T1000 (cell line): ENCODE measurements around the gene USP48.

Experiments used
- DNase-seq: peaks from one replicate; lab custom pipeline; 2025; ENCODE audit warnings: mixed read lengths; lab: John Stamatoyannopoulos, UW

Gene USP48

DNA sequence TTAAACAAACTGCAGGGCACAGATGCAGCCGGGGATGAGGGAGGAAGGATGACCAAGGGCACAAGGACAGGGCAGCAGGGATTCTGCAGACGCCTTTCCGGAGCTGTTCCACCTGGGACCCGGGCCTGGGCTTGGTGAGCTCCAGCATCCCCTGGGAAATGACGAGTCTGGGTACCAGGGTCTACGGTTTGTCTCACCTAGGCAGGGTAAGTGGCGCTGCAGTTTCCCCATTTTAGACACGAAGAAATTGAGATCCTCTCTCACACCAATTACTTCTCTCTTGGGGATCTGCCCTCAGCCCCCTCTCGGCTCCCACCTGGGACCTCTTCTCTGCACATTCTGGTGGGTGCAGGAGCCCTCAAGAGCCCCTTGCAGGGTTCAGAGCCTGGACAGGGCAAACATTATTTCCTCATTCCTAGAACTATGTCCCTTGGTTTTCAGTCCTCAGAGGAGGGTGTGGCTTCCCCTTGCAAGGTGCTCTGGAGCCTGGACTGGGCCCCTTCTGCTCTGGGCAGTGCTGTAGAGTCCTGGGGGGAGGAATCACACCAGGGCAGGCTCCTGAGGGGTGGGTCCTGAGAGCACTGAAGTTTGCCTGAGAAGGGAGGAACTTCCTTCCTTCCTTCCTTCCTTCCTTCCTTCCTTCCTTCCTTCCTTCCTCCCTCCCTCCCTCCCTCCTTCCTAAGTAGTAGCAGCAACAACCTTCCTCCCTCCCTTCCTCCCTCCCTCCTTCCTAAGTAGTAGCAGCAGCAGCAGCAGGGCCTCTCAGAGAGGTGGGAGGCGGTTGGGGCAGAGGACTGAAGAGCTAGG, 129.8 kb downstream of the USP48 start:
- no peak for DNase-seq

DNA sequence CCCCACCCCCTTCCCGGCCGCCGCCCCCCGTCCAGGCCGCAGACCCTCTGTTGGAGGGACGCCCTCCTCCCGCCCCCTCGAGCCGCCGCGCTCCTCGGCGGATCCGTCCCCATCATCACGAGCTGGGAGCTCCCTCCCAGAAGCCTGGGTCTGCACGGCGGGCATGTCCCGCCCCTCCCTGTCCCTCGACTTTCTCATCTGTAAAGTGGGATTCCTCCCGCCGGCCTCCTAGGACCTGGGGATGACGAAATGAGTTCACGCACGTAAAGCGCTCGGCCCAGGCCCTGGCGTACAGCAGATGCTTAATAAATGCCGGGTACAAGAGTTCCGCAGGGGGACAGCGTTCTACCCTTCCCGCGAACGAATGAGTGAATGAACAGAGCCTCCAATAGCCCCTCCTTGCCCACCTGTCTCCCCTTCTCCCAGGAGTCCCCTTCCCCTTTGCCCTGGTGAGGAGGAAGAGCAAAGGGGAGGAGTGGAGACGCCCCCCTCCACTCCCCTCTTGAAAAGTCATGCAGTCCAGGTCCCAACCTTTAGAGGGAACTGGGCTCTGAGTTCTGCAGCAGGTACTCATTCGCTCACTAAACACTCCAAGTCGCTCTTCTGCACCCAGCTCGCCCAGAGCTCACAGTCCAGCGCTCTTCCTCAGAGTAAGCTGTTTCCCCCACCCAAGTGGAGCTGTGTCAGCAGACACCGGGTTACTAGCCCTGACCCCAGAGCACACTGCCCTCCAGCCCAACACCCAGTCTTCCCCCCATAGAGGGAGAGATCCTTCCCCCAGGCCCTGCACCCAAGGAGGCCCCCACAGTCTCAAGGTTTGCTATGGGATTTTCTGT, 130.6 kb downstream of the USP48 start:
- DNase-seq = no peak

DNA sequence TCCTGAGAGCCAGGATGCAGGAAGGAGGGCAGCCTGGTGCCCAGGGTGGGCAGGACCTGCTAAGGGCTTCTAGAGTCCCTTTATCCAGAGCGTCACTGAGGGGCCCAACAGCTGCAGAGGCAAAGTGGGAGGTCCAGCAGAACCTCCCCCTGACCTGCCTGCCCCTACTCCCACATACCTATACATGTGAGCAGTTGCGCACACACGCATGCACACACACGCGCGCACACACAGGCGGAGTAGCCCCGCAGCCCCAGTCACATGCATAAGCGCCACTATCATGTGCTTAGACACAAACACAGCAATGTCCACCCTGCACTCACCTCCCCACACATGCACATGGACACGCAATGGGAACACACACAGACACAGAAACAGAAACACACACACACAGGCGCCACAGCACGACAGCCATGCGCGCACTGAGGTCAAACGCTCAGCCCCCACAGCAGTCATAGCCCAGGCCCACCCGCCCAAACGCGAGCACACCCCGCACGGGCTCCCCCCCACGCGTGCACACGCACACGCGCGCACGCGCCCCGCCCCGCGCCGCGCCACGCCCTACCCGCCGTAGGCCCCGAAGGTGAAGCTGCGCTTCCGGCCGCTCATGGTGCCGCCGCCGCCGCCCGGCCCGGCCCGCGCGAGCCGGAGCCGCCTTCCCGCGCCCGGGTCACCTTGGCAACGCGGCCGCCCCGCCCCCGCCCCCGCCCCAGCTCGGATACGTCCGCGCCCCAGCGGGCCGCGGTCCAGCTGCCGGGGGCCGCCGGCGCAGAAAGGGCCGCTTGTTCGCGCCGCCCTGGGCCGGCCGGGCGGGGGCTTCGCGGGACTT, 131.5 kb downstream of the USP48 start:
- DNase-seq = no peak

DNA sequence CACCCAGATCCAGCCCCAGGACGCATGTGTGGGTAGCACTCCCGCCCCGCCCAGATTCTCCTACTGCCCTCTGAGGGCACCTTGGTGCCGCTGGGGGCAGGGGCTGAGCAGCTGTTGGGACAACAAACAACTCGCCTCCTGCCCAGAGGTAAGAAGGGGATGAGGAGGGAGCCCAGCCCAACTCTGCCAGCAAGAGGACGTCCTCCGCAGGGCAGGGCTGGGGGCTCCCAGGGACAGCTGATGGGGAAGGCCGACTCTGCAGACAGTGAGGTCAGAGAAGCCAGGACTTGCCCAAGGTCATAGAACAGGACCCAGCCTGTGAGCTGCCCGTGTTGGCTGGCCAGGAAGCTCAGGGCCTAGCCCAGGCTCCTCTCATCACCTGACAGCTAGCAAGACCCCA, 132.5 kb downstream of the USP48 start:
- no peak for DNase-seq

DNA sequence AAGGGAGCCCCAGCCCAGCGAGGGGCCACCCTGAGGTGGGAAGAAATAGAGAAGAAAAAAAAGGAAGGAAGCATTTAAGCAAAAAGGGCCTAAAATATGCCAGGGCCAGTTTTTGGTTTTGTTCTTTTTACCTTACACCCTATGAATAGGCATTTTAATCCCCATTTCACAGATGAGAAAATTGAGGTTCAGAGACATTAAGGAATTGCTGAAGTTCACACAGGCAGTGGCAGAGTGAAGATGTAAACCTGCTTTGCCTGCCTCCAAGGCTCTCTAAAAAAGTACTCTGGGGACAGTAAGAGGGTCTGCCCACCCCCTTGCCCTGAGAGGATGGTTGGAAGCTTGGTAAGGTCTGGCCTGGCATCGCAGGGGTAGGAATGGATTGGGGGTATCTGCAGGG, 133.6 kb downstream of the USP48 start:
- DNase-seq = no peak

DNA sequence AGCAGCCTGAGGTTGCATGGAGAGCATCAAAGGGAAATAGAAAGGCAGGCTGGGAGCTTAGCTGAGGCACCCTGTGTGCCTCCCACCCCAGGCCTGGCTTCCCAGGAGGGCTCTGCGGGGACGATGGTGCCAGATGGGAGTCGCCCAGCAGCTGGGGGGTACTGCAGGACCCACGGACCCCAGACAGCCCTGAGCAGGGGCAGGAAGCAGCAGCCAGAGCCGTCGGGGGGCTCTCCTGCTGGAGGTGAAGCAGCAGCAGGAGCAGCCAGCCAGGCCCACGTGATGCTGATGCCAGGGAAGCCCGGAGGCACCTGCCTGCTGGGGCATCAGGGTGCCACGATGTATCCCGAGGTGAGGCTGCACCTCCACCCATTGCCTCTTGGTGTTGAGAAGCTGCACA, 134.2 kb downstream of the USP48 start:
- DNase-seq = no peak

DNA sequence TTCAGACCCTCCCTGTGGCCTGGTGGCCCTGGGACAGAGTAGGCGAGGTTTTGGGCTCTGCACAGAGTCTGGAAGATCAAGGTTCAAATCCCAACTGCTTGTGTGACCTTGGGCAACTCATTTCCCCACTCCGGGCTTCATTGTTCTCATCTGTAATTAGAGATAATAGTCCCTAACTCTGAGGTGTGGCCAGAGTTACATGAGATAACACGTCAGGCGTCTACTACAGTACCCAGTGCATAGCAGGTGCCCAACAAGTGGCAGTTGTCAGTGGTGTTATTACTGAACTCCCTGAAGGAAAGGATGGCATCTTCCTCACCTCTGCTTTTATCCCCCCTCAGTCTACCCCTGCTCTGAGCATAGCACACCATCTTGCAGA, 134.6 kb downstream of the USP48 start:
- no peak for DNase-seq

DNA sequence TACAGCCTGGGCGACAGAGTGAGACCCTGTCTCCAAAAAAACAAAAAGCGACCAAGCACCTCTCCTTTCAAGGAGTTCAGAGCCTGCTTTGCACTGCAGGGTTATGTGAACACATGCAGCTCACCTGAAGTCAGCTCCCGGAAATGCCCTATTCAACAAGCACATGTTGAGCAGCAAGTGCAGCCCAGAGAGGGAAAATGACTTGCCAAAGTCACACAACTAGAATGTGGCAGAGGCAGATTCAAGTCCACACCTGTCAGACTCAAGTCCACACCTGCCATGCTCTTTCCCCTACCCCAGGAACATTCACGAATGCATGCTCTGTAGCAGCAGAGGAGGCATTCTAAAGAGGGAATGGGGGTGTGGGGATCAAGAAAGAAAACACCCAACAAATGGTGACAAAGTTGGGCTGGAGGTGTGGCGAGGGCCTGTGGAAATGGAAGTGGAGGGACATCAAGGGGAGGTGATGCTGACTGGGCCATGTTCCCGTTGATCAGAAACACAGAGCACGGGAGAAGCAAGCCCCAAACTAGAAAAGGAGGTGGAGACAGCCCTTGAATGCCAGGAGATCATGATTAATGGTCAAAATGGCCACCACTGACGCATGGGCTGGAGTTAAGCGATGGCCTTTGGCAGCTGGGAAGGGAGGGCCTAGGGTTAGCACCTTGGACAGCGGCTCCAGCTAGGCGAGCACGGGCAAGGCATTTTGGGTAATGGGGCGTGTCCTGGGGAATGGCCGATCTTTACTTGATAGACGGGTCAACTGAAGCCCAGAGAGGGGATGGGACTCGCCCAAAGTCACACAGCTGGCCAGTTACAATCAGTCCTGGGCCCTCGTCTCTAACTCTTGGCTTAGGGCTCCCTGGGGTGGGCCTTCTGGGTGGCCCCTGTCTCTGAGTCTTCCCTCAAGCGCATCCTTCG, 135.3 kb downstream of the USP48 start:
- DNase-seq = peak; percentile 39

DNA sequence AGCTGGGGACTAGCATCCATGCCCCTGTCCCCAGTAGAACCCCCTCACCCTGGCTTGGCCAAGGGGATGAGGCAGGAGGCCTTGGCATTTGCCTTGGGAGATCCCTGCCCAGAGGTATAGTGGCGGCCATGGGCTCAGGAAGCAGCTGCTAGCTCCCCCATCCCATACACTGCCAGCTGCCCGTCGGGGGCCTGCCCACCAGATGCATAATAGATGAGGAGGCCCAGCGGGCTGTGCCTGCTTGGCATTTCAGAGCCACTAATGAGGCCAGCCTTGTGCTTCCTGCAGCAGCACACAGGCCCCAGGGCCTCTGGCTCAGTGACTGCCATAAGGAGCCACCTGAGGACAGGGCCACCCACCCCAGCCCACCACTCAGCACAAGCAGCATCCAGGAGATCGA, 137.4 kb downstream of the USP48 start:
- DNase-seq = no peak

DNA sequence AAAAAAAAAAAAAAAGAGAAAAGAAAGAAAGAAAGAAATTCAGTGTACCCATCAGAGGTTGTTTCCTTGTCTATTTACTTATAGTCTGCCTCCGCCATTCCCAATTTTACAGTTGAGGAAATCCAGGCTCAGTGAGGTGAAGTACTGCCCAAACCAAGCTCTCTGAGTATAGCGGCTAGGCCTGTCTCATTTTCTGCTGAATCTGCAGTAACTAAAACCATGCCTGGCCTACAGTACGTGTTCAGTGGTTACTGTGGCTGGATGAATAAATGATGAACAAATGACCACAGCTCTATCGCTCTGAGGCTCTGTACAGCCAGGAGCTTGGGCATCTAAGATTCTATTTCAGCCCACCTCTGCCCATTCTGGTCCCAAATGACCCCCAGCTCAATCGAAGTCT, 138.0 kb downstream of the USP48 start:
- DNase-seq = no peak

DNA sequence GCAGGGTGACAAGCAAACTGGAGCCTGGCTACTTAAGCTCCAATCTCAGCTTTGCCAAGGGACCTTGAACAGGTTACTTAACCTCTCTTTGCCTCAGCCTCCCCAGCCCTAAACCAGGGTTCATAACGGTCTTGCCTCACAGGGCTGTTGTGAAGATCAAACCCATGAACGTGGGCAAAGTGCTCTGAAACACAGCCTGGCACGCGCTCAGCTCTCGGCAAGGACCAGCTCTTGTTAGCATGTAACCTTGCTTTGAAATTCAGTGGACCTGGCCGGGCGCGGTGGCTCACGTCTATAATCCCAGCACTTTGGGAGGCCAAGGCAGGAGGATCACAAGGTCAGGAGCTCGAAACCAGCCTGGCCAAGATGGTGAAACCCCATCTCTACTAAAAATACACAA, 138.6 kb downstream of the USP48 start:
- DNase-seq = no peak

DNA sequence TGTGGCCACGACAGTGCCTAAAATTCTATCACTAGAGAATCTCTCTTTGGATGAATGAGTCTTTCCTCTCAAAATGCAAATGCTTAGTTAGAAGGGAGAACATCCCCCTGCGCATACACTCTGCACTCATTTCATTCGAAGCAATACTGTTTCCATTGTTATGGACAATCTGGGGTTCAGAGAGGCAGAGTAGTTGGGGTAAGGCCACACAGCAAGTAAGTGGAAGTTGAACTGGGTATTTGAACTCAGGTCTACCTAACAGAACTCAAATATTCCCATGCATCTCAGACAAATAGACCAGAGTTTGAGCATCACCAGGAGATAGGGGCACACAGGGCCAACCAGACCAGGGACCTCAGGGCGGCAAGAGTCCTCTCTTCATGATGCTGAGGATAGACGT, 139.3 kb downstream of the USP48 start:
- DNase-seq = no peak

DNA sequence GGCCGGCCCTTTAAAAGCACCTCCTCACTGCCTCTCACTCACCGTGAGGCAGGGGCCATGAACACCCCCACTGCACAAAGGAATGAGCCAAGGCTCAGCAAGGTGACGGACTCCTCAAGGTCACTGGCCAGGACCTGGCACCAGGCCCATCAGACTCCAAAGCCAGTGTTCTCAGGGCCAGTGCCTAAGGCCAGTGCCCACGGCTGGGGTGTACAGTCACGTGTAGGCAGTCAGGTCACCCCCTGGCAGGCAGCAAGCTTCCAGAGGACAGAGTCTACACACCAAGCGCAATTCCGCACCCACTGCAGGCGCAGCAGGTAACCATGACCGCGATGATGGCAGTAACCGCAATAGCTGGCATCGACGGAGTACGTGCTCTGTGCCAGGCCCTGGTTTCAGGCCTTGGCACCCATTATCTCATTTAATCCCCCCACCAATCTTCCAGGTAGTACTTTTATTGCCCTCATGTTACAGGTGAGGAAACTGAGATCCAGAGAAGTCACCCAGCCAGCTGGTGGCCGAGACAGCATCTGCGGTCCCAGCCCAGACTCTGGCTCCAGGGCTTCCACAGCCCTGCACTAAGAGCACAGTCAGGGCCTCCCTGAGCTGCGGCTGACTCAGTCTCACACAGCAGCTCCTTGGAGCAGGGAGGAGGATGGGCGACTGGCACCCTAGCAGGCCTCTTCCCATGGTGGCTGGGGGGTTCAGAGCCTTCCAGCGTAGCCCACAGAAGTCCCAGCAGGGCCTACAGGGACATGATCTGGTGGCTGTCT, 140.8 kb downstream of the USP48 start:
- no peak for DNase-seq

DNA sequence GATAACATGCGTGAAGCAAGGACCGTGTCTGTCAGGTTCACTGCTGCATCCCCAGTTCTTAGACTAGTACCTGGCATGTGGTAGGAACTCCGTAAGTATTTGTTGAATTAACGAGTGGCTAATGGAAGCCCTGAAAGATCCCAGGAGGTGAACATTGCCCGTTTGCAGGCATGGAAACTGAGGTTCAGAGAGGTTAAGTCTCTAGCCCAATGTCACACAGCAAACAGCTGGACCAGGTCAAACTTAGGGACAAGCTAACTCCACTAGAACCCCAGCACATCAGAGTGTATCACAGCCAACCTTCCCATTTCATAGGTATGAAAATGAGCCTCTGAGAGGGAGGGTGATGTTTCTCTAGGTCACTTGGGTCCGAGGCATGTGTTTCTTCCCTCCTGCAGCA, 141.4 kb downstream of the USP48 start:
- no peak for DNase-seq

DNA sequence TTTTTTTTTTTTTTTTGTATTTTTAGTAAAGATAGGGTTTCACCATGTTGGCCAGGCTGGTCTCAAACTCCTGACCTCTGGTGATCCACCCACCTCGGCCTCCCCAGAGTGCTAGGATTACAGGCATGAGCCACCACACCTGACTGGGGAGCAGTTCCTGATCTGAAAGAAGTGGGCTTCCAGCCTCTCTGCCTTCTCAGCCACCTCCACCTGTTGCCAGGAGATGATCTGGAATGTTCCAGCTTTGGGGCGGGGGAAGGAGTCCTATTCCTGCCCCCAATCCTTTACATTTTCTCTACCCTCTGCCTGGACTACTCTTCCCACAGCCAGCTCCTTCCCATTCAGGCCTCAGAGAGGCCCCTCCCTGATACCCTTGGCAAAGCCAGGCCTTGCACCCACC, 141.9 kb downstream of the USP48 start:
- DNase-seq = no peak

DNA sequence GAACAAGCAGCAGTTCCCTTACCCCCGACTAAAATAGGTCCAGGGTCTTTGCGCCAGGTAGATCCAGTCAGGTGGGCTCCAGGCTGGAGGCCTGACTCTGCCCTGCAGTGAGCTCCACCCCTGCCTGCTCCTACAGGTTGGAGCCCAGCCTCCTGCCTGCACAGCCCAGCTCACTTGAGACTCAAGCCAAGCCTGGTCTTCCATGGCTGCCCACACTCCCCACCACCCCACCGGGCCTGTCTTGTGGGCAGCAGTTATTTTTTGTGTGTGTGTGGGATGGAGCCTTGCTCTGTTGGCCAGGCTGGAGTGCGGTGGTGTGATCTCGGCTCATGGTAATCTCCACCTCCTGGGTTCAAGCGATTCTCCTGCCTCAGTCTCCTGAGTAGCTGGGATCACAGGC, 142.3 kb downstream of the USP48 start:
- no peak for DNase-seq

DNA sequence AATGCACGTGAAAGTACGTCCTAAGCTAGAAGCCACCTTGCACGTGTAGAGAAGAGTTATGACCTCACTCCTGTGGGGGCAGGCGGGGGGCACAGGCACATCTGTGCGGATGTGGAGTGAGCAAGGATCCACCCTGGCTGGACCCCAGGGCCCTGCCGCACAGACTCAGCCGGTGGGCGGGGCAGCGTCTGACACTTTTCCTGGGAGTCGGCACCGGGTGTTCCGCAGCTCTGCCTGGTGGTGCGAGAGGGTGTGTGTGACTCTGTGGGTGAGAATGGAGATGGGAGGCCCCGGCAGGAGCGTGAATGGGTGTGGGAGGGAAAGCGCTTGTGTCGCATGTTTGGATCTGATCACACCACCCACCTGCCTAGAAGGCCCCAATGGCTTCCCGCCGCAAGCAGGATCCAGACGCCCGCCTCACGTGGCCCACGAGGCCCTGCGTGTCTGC, 143.3 kb downstream of the USP48 start:
- no peak for DNase-seq

DNA sequence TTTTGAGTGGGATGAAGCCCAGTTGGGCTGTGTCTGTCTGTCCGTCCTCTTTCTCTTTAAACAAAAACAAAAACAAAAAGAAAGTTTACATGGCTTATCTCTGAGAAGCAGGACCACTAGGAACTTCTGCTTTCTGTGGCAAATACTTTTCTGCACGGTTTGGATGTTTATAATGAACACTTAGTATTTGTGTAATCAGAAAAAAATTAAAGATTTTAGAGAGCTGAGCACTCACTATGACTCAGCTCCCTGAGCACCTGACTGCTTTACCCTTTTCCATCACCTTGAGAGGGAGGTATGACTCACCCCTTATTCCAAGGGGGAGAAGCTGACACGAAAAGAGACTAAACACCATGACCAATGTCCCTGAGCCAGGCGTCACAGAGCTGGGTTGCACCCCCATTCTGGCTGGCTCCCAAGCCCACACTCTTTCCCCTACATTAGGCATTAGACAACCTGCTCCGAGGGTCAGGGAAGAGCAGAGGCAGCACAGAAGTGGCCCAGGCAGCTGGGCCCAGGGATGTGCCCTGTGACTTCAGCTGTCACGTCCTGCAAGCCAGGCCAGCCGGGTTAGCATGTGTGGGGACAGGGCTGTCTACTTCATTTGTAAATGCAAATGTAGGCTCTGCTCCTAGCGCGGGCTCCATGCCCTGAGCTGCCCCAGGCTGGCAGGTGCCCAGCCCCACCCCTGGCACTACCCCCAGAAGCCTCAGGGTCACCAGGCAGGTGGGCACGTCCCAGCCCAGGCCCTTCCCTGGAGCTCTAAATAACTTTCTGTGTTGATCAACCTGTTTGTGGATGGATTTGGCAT, 144.2 kb downstream of the USP48 start:
- DNase-seq = no peak

DNA sequence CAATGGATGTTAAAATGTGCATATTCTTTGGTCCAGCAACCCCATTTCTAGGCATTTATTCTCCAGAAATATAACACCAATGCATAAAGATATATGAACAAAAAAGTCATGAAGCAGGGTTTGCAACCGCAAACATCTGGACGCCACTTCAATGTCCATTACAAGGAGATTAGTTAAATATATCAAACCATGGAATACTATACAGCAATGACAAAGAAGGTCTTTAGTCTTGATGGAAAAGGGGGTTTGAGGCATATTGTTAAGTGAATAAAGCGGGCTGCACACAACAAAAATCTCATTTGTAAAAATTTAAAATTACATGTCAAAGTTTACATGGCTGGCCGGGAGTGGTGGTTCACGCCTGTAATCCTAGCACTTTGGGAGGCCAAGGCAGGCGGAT, 145.4 kb downstream of the USP48 start:
- no peak for DNase-seq

DNA sequence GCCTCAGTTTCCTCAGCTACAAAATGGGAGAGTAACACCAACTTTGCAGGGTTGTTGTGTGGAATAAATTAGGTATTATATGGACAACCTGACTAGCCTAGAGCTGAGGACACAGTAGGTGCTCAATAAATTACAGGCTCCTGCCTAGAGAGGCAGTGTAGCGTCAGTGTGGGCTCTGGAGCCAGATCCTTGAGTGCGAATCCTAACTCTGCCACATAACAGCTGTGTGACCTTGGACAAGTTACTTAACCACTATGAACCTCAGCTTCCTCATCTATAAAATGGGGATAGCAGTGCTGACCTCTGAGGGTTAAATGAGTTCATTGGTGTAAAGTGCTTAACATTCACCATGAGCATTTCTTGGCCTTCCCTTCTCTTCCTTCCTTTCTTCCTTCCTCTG, 146.9 kb downstream of the USP48 start:
- DNase-seq = no peak
